Cardiac muscle cell (in vitro differentiated cells and primary cell): ENCODE measurements around the gene SHISA9. TPM values are rescaled to one million over a fixed set of nuclear protein-coding genes. Genes with fewer than 3 reads are reported as not detected.

Experiments used
- DNase-seq, 2 donors: peaks; one replicate each; pipeline versions ENCODE4 v3.0.0 to v3.0.0-alpha.2; 2010 to 2017; ENCODE audit warnings: low read depth in 1 of 2, low spot score in 1 of 2
- H3K27ac ChIP-seq: fragments of 200-600 bp; sonication (generic); 2 replicates; pipeline ENCODE4 v1.5.1; 2016
- H3K27me3 ChIP-seq: fragments of 200-600 bp; sonication (generic); 2 replicates; pipeline ENCODE4 v1.6.0; 2016; ENCODE audit warnings: control low read depth
- H3K36me3 ChIP-seq: fragments of 200-600 bp; sonication (generic); 2 replicates; pipeline ENCODE4 v1.5.1; 2016; ENCODE audit warnings: control low read depth
- H3K4me1 ChIP-seq: fragments of 200-600 bp; sonication (generic); 2 replicates; pipeline ENCODE4 v1.8.1; 2017; ENCODE audit warnings: low read depth, mild to moderate bottlenecking, mixed run types
- H3K4me3 ChIP-seq: fragments of 200-600 bp; sonication (generic); 2 replicates; pipeline ENCODE4 v1.5.1; 2016; ENCODE audit warnings: mild to moderate bottlenecking
- H3K9me3 ChIP-seq: fragments of 200-600 bp; sonication (generic); 2 replicates; pipeline ENCODE4 v1.5.1; 2017; ENCODE audit warnings: low read depth, mild to moderate bottlenecking, control low read depth
- polyA plus RNA-seq: library from polyadenylated mRNA; unstranded; fragments of >200 nt; fragmentation: Nextera tagmentation; extraction: Ambion mirVana; gene quantifications from 2 replicates; pipeline ENCODE4 v1.2.1, GENCODE V29; 2016
- total RNA-seq: library from RNA; depleted of rRNA; stranded (reverse); fragments of >200 nt; gene quantifications from 2 replicates; pipeline ENCODE4 v1.2.3, GENCODE V29; 2016
- TF ChIP-seq, protein P1 (sequence below): IDR thresholded peaks from 2 replicates; pipeline ENCODE4 v1.5.1; 2012; ENCODE audit warnings: low read depth, mild to moderate bottlenecking, low read length

SHISA9 gene
- total and polyA plus RNA-seq, 2 experiments from 2014 or later, result 0.03 TPM; not detected in 1

DNA sequence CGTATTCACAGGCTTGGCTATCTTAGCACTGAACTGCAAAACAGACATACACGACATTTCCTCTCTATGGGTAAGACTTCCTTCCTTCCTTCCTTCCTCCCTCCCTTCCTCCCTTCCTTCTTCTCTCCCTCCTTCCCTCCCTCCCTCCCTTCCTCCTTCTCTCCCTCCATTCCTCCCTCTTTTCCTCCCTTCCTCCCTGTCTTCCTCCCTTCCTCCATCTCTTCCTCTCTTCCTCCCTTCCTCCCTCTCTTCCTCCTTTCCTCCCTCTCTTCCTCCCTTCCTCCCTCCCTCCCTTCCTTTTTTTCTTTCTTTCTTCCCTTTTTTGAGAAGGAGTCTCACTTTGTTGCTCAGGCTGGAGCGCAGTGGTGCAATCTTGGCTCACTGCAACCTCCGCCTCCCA lies 22.4 kb upstream of the SHISA9 start:
- H3K9me3 ChIP-seq, result no peaks in the 10 kb centered on the region
- no peak for DNase-seq
- H3K4me1 ChIP-seq, result no peaks in the 10 kb centered on the region
- TF ChIP-seq, protein P1, sequence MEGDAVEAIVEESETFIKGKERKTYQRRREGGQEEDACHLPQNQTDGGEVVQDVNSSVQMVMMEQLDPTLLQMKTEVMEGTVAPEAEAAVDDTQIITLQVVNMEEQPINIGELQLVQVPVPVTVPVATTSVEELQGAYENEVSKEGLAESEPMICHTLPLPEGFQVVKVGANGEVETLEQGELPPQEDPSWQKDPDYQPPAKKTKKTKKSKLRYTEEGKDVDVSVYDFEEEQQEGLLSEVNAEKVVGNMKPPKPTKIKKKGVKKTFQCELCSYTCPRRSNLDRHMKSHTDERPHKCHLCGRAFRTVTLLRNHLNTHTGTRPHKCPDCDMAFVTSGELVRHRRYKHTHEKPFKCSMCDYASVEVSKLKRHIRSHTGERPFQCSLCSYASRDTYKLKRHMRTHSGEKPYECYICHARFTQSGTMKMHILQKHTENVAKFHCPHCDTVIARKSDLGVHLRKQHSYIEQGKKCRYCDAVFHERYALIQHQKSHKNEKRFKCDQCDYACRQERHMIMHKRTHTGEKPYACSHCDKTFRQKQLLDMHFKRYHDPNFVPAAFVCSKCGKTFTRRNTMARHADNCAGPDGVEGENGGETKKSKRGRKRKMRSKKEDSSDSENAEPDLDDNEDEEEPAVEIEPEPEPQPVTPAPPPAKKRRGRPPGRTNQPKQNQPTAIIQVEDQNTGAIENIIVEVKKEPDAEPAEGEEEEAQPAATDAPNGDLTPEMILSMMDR, result no peak
- no peak overlapping the region for H3K27ac ChIP-seq
- no peak overlapping the region for H3K4me3 ChIP-seq
- no peaks in the 10 kb centered on the region for H3K36me3 ChIP-seq
- no peaks in the 10 kb centered on the region for H3K27me3 ChIP-seq

DNA sequence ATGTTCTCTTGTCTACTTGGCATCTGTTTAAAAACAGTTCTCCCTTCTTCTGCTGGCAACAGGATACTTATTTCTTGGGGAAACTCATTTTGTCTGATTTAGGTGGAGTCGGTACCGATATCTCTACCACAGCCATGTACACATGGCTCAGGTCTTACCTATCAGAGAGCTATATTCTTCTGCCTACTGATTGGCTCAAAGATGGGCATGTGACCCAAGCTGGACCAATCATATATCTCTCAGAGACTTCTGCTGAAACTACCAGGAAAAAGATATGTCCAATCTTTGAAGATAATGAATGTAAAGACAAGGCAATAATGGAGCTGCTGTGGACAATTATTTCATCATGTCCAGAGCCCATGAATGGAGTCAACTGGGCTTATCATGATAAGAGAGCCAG lies 21.6 kb upstream of the SHISA9 start:
- no peak overlapping the region for H3K4me3 ChIP-seq
- TF ChIP-seq, protein P1, result no peak
- H3K4me1 ChIP-seq, result no peaks in the 10 kb centered on the region

DNA sequence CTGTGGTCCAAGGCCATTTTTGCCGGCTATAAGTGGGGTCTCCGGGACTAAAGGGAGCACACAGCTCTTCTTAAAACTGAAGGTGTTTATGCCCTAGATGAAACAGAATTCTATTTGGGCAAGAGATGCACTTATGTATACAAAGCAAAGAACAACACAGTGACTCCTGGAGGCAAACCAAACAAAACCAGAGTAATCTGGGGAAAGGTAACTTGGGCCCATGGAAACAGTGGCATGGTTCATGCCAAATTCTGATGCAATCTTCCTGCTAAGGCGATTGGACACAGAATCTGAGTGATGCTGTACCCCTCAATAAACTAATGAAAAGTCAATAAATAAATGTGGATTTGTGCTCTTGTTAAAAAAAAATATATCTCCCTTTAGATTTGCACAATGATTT lies 20.2 kb upstream of the SHISA9 start:
- no peaks in the 10 kb centered on the region for H3K36me3 ChIP-seq
- TF ChIP-seq, protein P1, result no peak
- H3K4me3 ChIP-seq, result no peak overlapping the region
- no peaks in the 10 kb centered on the region for H3K4me1 ChIP-seq
- H3K27ac ChIP-seq, result no peak overlapping the region
- DNase-seq, result no peak
- H3K9me3 ChIP-seq, result no peaks in the 10 kb centered on the region
- H3K27me3 ChIP-seq, result no peaks in the 10 kb centered on the region

More for the DNA sequence above, 21.6 kb upstream of the SHISA9 start:
- no peak for DNase-seq
- Histone ChIP-seq H3K9me3 (no peaks in the 10 kb centered on the region), H3K36me3 (no peaks in the 10 kb centered on the region), H3K27ac (no peak overlapping the region), H3K27me3 (no peaks in the 10 kb centered on the region)

DNA sequence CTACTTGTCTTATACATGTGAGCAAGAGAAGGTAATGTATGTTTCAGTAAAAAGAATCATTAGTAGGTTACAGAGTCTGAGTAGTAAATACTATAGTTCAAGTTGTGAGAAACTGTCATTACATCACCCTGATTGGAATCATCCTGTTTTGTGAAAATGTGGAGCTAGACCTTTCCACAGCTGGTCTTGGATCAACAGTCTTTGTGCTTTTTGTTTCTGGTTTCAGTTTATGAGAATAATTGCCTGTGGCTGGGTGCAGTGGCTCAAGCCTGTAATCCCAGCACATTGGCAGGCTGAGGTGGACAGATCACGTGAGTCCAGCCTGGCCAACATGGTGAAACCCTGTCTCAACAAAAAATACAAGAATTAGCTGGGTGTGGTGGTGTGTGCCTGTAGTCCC lies 19.7 kb upstream of the SHISA9 start:
- H3K9me3 ChIP-seq, result no peaks in the 10 kb centered on the region
- TF ChIP-seq, protein P1, result no peak
- H3K36me3 ChIP-seq, result no peaks in the 10 kb centered on the region
- no peak for DNase-seq
- no peak overlapping the region for H3K4me3 ChIP-seq
- H3K4me1 ChIP-seq, result no peaks in the 10 kb centered on the region
- no peaks in the 10 kb centered on the region for H3K27me3 ChIP-seq
- H3K27ac ChIP-seq, result no peak overlapping the region

DNA sequence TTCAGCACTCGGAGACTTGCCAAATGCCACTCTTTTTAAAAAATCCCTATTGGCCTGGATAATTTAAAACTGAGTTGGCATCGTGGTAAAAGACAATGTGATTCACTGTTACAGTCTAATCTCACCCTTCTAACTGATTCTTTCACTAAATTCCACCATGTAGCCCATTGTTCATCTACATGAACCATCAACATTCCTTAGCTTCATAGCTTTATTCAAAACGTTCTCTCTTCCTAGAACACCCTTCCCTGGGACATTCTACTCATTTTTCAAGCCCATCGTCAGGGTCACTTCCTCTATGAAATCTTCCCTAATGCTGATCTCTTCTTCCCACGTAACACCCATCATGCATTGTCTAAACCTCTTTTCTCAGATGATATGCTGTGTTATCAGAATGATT lies 15.7 kb upstream of the SHISA9 start:
- Histone ChIP-seq H3K4me3 (no peak overlapping the region), H3K4me1 (no peaks in the 10 kb centered on the region), H3K27ac (no peak overlapping the region), H3K27me3 (no peaks in the 10 kb centered on the region), H3K36me3 (no peaks in the 10 kb centered on the region), H3K9me3 (no peaks in the 10 kb centered on the region)
- TF ChIP-seq, protein P1, result no peak
- DNase-seq, result no peak

DNA sequence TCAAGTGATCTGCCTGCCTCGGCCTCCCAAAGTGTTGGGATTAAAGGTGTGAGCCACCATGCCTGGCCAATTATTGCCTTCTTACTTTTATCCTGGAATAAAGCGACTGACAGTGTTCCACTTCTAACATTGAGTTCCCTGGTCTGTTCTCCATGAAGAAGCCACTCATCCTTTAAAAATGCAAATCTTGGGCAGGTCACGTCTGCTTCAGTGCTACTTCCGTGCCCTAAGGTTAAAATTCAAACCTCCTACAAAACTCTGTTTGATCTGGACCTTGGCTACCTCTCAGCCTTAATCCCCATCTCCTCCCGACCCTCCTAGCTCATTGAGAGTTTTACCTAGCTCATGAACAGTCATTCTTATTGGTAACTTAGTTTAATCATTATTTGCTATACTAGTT lies 9.6 kb upstream of the SHISA9 start:
- Histone ChIP-seq H3K9me3 (no peaks in the 10 kb centered on the region), H3K27ac (no peak overlapping the region), H3K27me3 (no peaks in the 10 kb centered on the region), H3K36me3 (no peaks in the 10 kb centered on the region), H3K4me1 (no peaks in the 10 kb centered on the region), H3K4me3 (no peak overlapping the region)
- TF ChIP-seq, protein P1, result no peak
- no peak for DNase-seq
